GM19328 (cell line): Measurements from ENCODE around the gene MCCD1.
A peak's percentile ranks its signal among the peaks of the same experiment; 100 is the strongest.
"Not testable (repeated sequence)": the region's sequence is repeated elsewhere in the genome, so short reads cannot be mapped to it uniquely, and the experiment has no call there.

Source experiments
- ATAC-seq: cut with Tn5 transposase; IDR thresholded peaks from one replicate; pipeline ENCODE4 v1.9.1; 2021; ENCODE audit warnings: mild to moderate bottlenecking, moderate library complexity; ENCODE audit not compliant: unreplicated experiment

Gene MCCD1, protein sequence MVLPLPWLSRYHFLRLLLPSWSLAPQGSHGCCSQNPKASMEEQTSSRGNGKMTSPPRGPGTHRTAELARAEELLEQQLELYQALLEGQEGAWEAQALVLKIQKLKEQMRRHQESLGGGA

GRCh38 chr6:31528821-31529328, at the start of gene MCCD1:
Gene MCCD1, plus strand, starts transcription at chr6:31528962. Its CDS starts 53 bp downstream, at chr6:31529015.
- no peak for ATAC-seq

DNA sequence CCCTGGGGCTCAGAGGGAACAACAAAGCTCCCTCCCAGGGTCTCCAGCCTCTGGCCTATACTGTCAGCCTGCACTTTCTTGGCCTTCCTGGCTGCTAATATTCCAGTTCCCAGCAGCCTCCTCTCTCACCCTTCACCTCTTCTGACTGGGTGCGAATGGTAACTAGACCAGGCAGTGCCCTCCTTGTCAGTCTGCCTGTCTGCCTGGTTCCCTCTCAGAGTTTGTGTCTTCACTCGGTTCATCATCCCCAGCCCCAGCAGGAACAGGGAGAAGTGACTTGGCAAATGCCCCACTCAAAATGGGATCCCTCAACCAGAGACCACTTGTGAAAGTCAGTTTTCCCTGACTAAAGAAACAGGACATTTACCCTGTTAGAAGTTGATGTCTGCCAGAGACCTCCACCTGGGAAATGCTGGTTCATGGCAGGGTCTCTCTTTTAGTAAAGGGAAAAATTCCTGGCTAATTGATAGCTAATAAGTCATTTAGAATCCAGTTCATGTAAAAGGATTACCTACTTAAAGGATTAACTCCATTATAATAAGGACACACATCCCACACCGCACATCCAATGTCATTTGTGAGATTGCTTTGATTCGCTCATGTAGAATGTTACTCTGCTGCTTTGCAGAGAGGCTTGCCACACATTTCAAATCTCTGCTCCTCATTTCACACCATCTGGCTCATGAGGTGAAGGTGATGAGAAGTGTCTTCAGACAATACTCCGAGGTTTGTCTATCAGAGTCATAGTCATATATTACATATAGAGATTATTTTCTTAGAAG, 49.4 kb upstream of the MCCD1 start:
- ATAC-seq, result no peak

- ATAC-seq, result no peak
Observed at GRCh38 chr6:31479933-31480535, 48.7 kb upstream of the MCCD1 start.

DNA sequence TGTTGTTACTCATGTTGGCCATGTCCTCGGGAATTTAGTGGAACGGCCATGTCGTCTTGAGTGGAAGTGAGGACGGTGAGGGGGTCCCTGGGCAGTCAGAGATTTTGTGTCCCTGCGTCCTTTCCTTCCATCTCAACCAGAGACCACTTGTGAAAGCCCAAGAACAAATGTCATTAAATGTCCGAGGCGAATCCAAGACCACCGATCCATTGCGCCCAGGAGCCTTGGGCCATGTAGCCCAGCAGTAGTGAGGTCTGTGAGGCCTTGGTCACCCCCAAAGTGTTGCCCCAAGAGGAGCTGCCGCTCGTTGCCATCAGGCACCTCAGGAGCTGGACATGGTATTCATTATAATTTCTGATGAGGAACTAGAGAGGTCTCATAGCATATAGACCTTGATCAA, 48.2 kb upstream of the MCCD1 start:
- ATAC-seq, result no peak

DNA sequence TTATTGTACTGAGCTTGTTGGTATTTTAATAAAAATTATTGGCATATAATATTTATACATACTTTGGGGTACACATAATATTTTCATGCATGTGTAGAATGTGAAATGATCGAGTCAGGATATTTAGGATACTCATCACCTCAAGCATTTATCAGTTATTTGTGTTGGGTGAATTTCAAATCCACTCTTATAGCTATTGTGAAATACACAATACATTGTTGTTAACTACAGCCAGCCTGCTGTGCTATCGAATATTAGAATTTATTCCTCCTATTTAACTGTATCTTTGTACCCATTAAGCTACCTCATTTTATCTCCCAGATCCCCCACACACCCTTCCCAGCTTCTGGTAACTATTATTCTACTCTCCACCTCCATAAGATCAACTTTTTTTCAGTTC, 45.4 kb upstream of the MCCD1 start:
- no peak for ATAC-seq

DNA sequence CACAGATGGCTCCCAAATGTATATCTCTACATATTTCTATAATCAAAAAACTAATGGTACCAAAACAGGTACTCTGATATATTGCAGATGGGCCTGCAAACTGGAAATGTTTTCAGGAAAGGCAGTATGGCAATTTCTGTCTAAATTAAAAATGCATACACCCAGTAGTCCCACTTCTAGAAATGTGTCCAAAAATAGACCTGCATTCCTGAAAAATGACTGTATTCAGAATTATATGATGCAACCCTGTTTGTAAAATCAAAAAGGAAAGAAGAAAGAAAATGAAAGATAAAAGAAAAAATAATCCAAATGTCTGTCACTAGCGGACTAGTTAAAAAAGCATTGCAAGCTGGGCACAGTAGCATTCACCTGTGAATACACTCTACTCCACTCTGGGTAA, 43.7 kb upstream of the MCCD1 start:
- ATAC-seq, result no peak

DNA sequence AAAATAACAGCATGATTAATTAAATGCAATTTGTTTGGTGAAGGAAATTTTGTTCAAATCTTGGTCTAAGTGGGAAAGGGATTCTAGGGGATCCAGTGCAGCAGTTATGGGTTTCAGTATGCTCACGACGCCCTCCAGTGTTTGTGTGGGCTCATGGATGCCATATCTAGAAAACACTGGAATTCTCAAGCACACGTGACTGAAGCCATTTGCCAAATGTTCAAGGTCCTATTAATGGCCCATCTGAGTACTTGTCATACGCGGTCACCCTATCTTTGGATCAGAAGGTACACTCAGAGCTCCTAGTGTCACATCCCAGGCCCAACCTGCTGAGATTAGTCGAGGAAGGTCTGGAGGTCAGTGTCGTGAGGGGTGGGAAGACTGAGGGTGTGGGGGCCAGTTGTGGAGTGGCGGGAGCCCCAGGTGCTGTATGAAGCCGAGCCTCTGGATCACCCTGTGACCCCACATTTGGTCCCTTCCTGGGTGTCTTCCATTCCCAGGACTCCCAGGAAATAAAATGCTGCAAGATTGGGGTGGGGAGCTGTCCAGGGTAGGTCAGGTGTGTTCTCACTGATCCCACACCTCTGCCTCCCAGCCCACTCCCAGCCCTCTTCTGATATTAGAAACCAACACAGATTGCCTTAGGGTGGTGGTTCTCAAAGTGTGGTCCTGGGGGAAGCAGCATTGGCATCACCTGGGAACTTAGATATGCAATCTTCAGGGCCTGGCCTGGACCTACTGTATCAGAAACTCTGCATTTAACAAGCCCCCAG, 42.5 kb upstream of the MCCD1 start:
- not testable (repeated sequence) for ATAC-seq

- not testable (repeated sequence) for ATAC-seq
Observed at GRCh38 chr6:31487674-31488073, 41.1 kb upstream of the MCCD1 start.

GRCh38 chr6:31489086-31489485, 39.7 kb upstream of the MCCD1 start:
- no peak for ATAC-seq

DNA sequence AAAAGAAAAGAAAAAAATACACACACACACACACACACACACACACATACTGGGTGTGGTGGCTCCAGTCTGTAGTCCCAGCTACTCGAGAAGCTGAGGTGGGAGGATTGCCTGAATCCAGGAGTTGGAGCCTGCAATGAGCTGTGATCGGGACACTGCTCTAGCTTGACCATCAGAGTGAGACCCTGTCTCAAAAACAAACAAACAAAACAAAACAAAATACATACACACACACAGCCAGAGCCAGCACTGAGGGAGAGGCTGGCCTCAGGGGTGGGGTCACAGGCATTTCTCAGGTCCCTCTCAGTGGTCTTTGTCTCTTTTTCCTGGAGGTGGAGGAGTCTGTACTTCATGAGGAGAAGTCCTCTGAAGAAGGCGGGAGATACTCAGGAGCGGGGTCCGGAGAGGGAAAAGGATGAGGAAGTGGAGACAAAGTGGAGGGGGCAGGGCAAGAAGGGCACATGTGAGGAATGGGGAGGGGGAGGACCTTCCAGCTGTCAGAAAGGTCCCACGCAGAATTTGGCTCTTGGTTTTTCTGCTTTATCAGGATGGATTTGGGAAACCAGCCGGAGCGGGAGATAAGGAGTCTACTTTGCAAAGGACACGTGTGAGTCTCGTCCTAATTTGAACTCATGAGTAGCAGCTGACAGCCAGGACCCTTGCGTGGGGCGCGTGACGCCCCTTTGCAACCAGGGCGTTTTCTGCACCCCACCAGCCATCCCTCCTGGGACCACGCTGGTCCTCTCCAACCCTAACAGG, 38.5 kb upstream of the MCCD1 start:
- no peak for ATAC-seq

- ATAC-seq, result not testable (repeated sequence)
Observed at GRCh38 chr6:31493550-31493874, 35.2 kb upstream of the MCCD1 start.

- ATAC-seq, result no peak
Observed at GRCh38 chr6:31493875-31494694, 34.7 kb upstream of the MCCD1 start.

GRCh38 chr6:31495580-31495979, 33.2 kb upstream of the MCCD1 start:
- ATAC-seq, result no peak

DNA sequence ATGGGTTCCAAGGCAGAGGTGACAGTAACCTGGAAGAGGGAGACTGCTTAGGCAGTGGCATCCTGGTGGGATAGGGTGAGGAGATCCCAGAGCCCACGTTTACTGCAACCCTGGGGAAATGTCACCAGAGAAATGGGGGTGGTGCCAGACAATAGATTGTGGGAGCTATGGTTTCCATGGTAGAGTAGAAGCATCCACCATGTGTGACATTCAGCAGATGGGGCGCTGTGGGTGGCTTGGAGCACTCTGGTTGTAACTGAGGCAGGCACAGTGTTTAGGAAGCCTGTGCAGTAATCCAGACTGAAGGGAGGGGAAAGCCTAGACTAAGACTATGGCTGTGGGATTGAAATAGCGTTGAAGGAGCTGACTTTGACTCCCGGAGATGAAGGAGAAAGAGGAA, 31.9 kb upstream of the MCCD1 start:
- ATAC-seq, result not testable (repeated sequence)

- peak; percentile 42 for ATAC-seq
Observed at GRCh38 chr6:31497531-31498476, 31.0 kb upstream of the MCCD1 start, which contains the start of gene MICB. Gene MICB, plus strand, starts transcription at chr6:31498145. Its CDS starts 49 bp downstream, at chr6:31498194.

- ATAC-seq, result no peak
Observed at GRCh38 chr6:31498748-31499147, 30.0 kb upstream of the MCCD1 start.

GRCh38 chr6:31499648-31500047, 29.1 kb upstream of the MCCD1 start:
- ATAC-seq, result not testable (repeated sequence)

- ATAC-seq, result no peak
Observed at GRCh38 chr6:31502586-31502985, 26.2 kb upstream of the MCCD1 start.

DNA sequence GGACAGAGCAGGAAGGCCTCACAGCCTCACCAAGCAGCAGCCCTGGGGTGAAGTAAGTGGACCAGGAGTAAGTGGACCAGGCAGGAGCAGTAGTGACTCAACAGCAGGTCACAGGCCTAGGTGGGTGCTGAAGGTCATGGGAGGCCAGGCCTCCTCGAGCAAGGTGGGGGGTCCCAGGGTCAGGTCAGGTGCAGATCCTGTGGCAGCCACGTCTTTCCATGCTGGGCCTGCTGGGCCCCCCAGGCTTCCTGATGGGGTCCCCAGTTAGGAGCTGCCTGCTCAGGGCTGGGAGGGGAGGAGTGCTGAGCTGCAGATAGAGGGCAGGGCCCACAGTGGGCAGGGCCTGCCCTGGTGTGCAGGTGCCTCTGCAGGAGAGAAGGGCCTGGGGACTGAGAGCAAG, 19.7 kb upstream of the MCCD1 start:
- ATAC-seq, result not testable (repeated sequence)
